Kidney (tissue), 14 donors: ENCODE results near the gene SLC31A1. TPM values are rescaled to one million over a fixed set of nuclear protein-coding genes. Genes with fewer than 3 reads are reported as not detected.

Experiments
- DNase-seq, 5 donors: peaks; one replicate each; pipeline ENCODE4 v3.0.0-alpha.2; 2013 to 2020
- FAIRE-seq: peaks from 2 replicates; lab custom pipeline; 2012; peaks lifted over from hg19 to GRCh38; lab: Jason Lieb, UNC
- H3K27ac ChIP-seq, 2 donors: one replicate each; pipeline ENCODE4 v1.7.0; 2013; ENCODE audit warnings: low read depth in 2 of 2, low read length in 2 of 2, inconsistent platforms in 1 of 2
- H3K27me3 ChIP-seq: one replicate; pipeline ENCODE4 v1.7.1; 2013; ENCODE audit warnings: low read length, inconsistent platforms; ENCODE audit not compliant: control insufficient read depth, insufficient read depth
- H3K36me3 ChIP-seq, 3 donors: one replicate each; pipeline versions ENCODE4 v1.7.0 to v1.7.1; 2013; ENCODE audit warnings: low read length in 3 of 3, control low read depth in 1 of 3, inconsistent platforms in 1 of 3; ENCODE audit not compliant: insufficient read depth in 3 of 3, control insufficient read depth in 2 of 3
- H3K4me1 ChIP-seq, 3 donors: one replicate each; pipeline versions ENCODE4 v1.7.0 to v1.7.1; 2013; ENCODE audit warnings: low read length in 3 of 3, inconsistent platforms in 1 of 3, low read depth in 1 of 3; ENCODE audit not compliant: control insufficient read depth in 2 of 3, insufficient read depth in 2 of 3
- H3K4me3 ChIP-seq, 3 donors: one replicate each; pipeline versions ENCODE4 v1.7.0 to v1.8.1; 2013; ENCODE audit warnings: low read length in 3 of 3, control low read depth in 1 of 3, inconsistent platforms in 1 of 3
- H3K9ac ChIP-seq, 3 donors: one replicate each; pipeline versions ENCODE4 v1.7.0 to v1.7.1; 2013; ENCODE audit warnings: low read length in 3 of 3, control low read depth in 1 of 3, inconsistent platforms in 1 of 3
- H3K9me3 ChIP-seq, 3 donors: one replicate each; pipeline versions ENCODE4 v1.7.0 to v1.7.1; 2013; ENCODE audit warnings: low read length in 3 of 3, control low read depth in 1 of 3, inconsistent platforms in 1 of 3; ENCODE audit not compliant: control insufficient read depth in 2 of 3, insufficient read depth in 1 of 3
- CTCF ChIP-seq: IDR thresholded peaks from 3 replicates; pipeline ENCODE4 v1.5.1; 2012; ENCODE audit warnings: mild to moderate bottlenecking, moderate library complexity, borderline replicate concordance; ENCODE audit not compliant: insufficient read depth; ENCODE audit errors: extremely low read depth
- intact Hi-C: fragments of 100-400 bp; cut with DNase I; formaldehyde crosslinking; loops from one replicate; pipeline ENCODE4 v1.11.1; 2022
- polyA plus RNA-seq: library from polyadenylated mRNA; stranded (reverse); fragments of 350-450 nt; fragmentation: Illumina TruSeq; extraction: RNeasy Lipid Tissue Mini Kit (QIAGEN cat#74804); gene quantifications from one replicate; pipeline ENCODE4 v1.2.3, GENCODE V29; 2014; ENCODE audit warnings: low read depth, low replicate concordance; ENCODE audit not compliant: insufficient read depth
- total RNA-seq: library from RNA; stranded (reverse); fragmentation: NEBNext Ultra II Directional; extraction: Animal tissue kit (Norgen Biotek cat#: 25700); gene quantifications from one replicate; pipeline ENCODE4 v1.2.1, GENCODE V29; 2021
- donor health status: control.
- donor health status: control.
- donor health status: control.
- donor health status: control.
- donor health status: control.
- donor health status: DM: yes; HTN: yes; CAD: no.
- donor health status: Normal renal cell carcinoma (clear cell type).

Gene SLC31A1
- total and polyA plus RNA-seq, 2 donors from 2014 or later = 19.5 to 20.1 TPM

GRCh38 chr9:113261917-113262671 lies 40.8 kb downstream of the SLC31A1 start:
- no peak for TF ChIP-seq CTCF
- Histone ChIP-seq H3K36me3 (peaks cover 2 to 20% (median 12%) of the 10 kb centered on the region in 3 donors), H3K27ac (peak overlapping the region; percentile 60 to 72), H3K9me3 (no peaks in the 10 kb centered on the region), H3K27me3 (no peaks in the 10 kb centered on the region), H3K4me1 (no peaks in the 10 kb centered on the region), H3K9ac (no peak overlapping the region), H3K4me3 (no peak overlapping the region)
- FAIRE-seq (no peak), DNase-seq (no peak)
- intact Hi-C loops = no loop called here

GRCh38 chr9:113266174-113266573 lies 44.8 kb downstream of the SLC31A1 start:
- FAIRE-seq = no peak
- Histone ChIP-seq H3K9ac (no peak overlapping the region), H3K27me3 (no peaks in the 10 kb centered on the region), H3K36me3 (peaks cover 8 to 20% (median 13%) of the 10 kb centered on the region in 3 donors), H3K9me3 (no peaks in the 10 kb centered on the region), H3K4me3 (no peak overlapping the region), H3K27ac (no peak overlapping the region), H3K4me1 (no peaks in the 10 kb centered on the region)
- intact Hi-C loops = no loop called here
- no peak for DNase-seq
- no peak for TF ChIP-seq CTCF

- intact Hi-C loops = no loop called here
- H3K27ac ChIP-seq = no peak overlapping the region
- no peak overlapping the region for H3K9ac ChIP-seq
- H3K9me3 ChIP-seq = no peaks in the 10 kb centered on the region
- no peak for FAIRE-seq
- no peak overlapping the region for H3K4me3 ChIP-seq
- H3K36me3 ChIP-seq = peaks cover 8 to 27% (median 23%) of the 10 kb centered on the region in 3 donors
- H3K27me3 ChIP-seq = no peaks in the 10 kb centered on the region
- DNase-seq = no peak
- TF ChIP-seq CTCF = no peak
- H3K4me1 ChIP-seq = no peaks in the 10 kb centered on the region
Measured at GRCh38 chr9:113267911-113268566, 46.7 kb downstream of the SLC31A1 start.
